ENCODE data around the gene FAM204A.

DNA sequence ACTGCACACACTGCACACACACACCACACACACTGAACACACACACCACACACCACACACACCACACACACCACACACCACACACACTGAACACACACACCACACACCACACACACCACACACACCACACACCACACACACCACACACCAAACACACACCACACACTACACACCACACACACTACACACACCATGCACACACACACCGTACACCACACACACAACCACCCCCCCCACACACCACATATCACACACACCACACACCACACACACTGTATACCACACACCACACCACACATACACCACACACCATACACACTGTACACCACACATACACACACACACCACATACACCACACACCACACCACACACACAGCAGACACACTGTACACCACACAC lies 59.5 kb downstream of the FAM204A start:
- TF ChIP-seq, protein P1, sequence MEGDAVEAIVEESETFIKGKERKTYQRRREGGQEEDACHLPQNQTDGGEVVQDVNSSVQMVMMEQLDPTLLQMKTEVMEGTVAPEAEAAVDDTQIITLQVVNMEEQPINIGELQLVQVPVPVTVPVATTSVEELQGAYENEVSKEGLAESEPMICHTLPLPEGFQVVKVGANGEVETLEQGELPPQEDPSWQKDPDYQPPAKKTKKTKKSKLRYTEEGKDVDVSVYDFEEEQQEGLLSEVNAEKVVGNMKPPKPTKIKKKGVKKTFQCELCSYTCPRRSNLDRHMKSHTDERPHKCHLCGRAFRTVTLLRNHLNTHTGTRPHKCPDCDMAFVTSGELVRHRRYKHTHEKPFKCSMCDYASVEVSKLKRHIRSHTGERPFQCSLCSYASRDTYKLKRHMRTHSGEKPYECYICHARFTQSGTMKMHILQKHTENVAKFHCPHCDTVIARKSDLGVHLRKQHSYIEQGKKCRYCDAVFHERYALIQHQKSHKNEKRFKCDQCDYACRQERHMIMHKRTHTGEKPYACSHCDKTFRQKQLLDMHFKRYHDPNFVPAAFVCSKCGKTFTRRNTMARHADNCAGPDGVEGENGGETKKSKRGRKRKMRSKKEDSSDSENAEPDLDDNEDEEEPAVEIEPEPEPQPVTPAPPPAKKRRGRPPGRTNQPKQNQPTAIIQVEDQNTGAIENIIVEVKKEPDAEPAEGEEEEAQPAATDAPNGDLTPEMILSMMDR (IDR thresholded peaks at IDR 0.05) = no peak
- no peak for TF ChIP-seq POLR2A (IDR thresholded peaks at IDR 0.05)
